ENCODE results near the gene UBE2E2.

GRCh38 chr3:23262766-23263165 lies 59.6 kb downstream of the UBE2E2 start:
- TF ChIP-seq POLR2A (IDR thresholded peaks at IDR 0.05) (no peak), CTCF (IDR thresholded peaks at IDR 0.05 in 4 of 5, conservative IDR thresholded peaks at IDR 0.05 in 1 of 5) (no peak)

Measured in gastrocnemius medialis (tissue), 4 donors.